K562 (cell line): Measurements from ENCODE around the gene HPS5. TPM values are rescaled to one million over a fixed set of nuclear protein-coding genes. Genes with fewer than 3 reads are reported as not detected.

Experiments
- CBX8 ChIP-seq: fragments of 200-600 bp; sonication (generic); IDR thresholded peaks from 2 replicates; pipeline ENCODE4 v1.6.1; 2012; ENCODE audit warnings: borderline replicate concordance, mixed run types, low read depth, mild to moderate bottlenecking, moderate library complexity, mixed read lengths, low read length, control low read depth, inconsistent platforms; ENCODE audit not compliant: poor library complexity, severe bottlenecking; ENCODE audit errors: extremely low read depth
- ELK3 ChIP-seq: fragments of 450-650 bp; formaldehyde crosslinking; IDR thresholded peaks from 2 replicates; pipeline ENCODE4 v1.4.0; 2020; ENCODE audit warnings: mild to moderate bottlenecking
- FIP1L1 ChIP-seq: fragments of 200-400 bp; formaldehyde crosslinking; IDR thresholded peaks from 2 replicates; pipeline ENCODE4 v1.6.1; 2018; ENCODE audit warnings: mild to moderate bottlenecking, low read depth, low read length; ENCODE audit not compliant: poor library complexity, severe bottlenecking
- LARP7 ChIP-seq: fragments of 450-650 bp; IDR thresholded peaks from 2 replicates; pipeline ENCODE4 v1.6.1; 2016
- NFIC ChIP-seq: fragments of 450-650 bp; IDR thresholded peaks from 2 replicates; pipeline ENCODE4 v1.6.1; 2017; ENCODE audit warnings: mild to moderate bottlenecking, inconsistent platforms
- OTX1 ChIP-seq: fragments of 450-650 bp; formaldehyde crosslinking; IDR thresholded peaks from 2 replicates; pipeline ENCODE4 v1.4.0; 2022; ENCODE audit warnings: mild to moderate bottlenecking
- PCBP1 ChIP-seq: fragments of 200-400 bp; formaldehyde crosslinking; IDR thresholded peaks from 2 replicates; pipeline ENCODE4 v1.6.1; 2018; ENCODE audit warnings: mild to moderate bottlenecking, low read depth, low read length; ENCODE audit not compliant: poor library complexity, severe bottlenecking
- PCBP2 ChIP-seq: fragments of 200-400 bp; formaldehyde crosslinking; IDR thresholded peaks from 2 replicates; pipeline ENCODE4 v1.6.1; 2018; ENCODE audit warnings: low read length, low read depth, mild to moderate bottlenecking, moderate library complexity; ENCODE audit not compliant: poor library complexity, severe bottlenecking
- POLR3G ChIP-seq: IDR thresholded peaks from 2 replicates; pipeline ENCODE4 v1.6.1; 2011; ENCODE audit not compliant: insufficient read length, insufficient replicate concordance; ENCODE audit errors: extremely low read depth
- PRPF4 ChIP-seq: fragments of 200-400 bp; formaldehyde crosslinking; IDR thresholded peaks from one replicate; pipeline ENCODE4 v1.6.1; 2017; ENCODE audit warnings: low read length, low read depth, mild to moderate bottlenecking; ENCODE audit not compliant: insufficient read depth, poor library complexity, severe bottlenecking
- SFPQ ChIP-seq: fragments of 200-400 bp; formaldehyde crosslinking; IDR thresholded peaks from 2 replicates; pipeline ENCODE4 v1.6.1; 2017; ENCODE audit warnings: mild to moderate bottlenecking, low read depth, low read length, moderate library complexity
- SMAD1 ChIP-seq: fragments of 150-350 bp; IDR thresholded peaks from 2 replicates; pipeline ENCODE4 v1.6.1; 2014; ENCODE audit warnings: low read length, low read depth; ENCODE audit not compliant: partially characterized antibody
- THAP7 ChIP-seq: fragments of 250-450 bp; sonication (Bioruptor Pico); IDR thresholded peaks from 2 replicates; pipeline ENCODE4 v1.5.0; 2021
- THRA ChIP-seq: fragments of 450-650 bp; IDR thresholded peaks from 2 replicates; pipeline ENCODE4 v1.6.1; 2017; ENCODE audit warnings: mild to moderate bottlenecking, moderate library complexity
- ZNF274 ChIP-seq: IDR thresholded peaks from 2 replicates; pipeline ENCODE4 v1.6.1; 2011; ENCODE audit warnings: low read depth, mild to moderate bottlenecking, low read length, moderate library complexity, borderline replicate concordance
- ZNF512 ChIP-seq: IDR thresholded peaks from 2 replicates; pipeline ENCODE4 v1.6.1; 2016; ENCODE audit warnings: missing genetic modification characterization, missing compliant biosample characterization
- ZNF740 ChIP-seq, 3 experiments: fragments of 200-800 bp in 1 of 3; sonication (Bioruptor generic) in 1 of 3; sonication (generic) in 1 of 3; formaldehyde crosslinking in 1 of 3; IDR thresholded peaks; 2 replicates each; pipeline versions ENCODE4 v1.6.1 to v1.8.0; 2016 to 2022; ENCODE audit warnings: mild to moderate bottlenecking in 2 of 3, missing compliant biosample characterization in 2 of 3, missing genetic modification characterization in 2 of 3, missing genetic modification reagents in 1 of 3
- polyA plus RNA-seq, 8 experiments: library from polyadenylated mRNA; depleted of rRNA in 4 of 8; stranded (reverse) in 5 of 8; unstranded in 3 of 8; fragments of >200 nt; fragmentation: Nextera tagmentation in 2 of 8; fragmentation: Illumina TruSeq in 1 of 8; extraction: Ambion mirVana in 2 of 8; extraction: Trizol in 1 of 8; gene quantifications; 2 replicates each; pipeline versions ENCODE4 v1.2.1 to v1.2.3, GENCODE V29; 2011 to 2014; ENCODE audit warnings: inconsistent platforms in 1 of 8, missing spikeins in 1 of 8
- total RNA-seq, 7 experiments: library from RNA; depleted of rRNA in 6 of 7; stranded (reverse); fragments of >200 nt in 6 of 7; fragmentation: Illumina TruSeq in 2 of 7; extraction: Trizol in 2 of 7; gene quantifications; 2 replicates each; pipeline versions ENCODE4 v1.2.1 to v1.2.3, GENCODE V29; 2011 to 2021; ENCODE audit warnings: low replicate concordance in 1 of 7

Gene HPS5
- total and polyA plus RNA-seq, 9 of the 15 experiments (the other 6 are each of a cell fraction or from before 2014, with no cell fraction given), result 12.2 to 28.1 (median 16.8) TPM

GRCh38 chr11:18313965-18314763, 7.8 kb downstream of the HPS5 start (continued):
- TF ChIP-seq SFPQ (no peak), PRPF4 (no peak), NFIC (no peak), ZNF274 (no peak), POLR3G (no peak), PCBP2 (no peak), PCBP1 (no peak), THRA (no peak), CBX8 (no peak), FIP1L1 (no peak), OTX1 (CRISPR knock-in tag) (no peak), THAP7 (CRISPR knock-in tag) (no peak), SMAD1 (no peak), ZNF512 (no peak), ZNF740 (CRISPR knock-in tag; IDR thresholded peaks at IDR 0.05) (no peak), ZNF740 (tag; IDR thresholded peaks at IDR 0.05) (no peak), ELK3 (CRISPR knock-in tag) (no peak), LARP7 (no peak)
